NCI-H187 treated with DMSO at 0.1 percent for 48 hours (cell line): ENCODE measurements around the gene TMPRSS13.

ENCODE experiments used
- DNase-seq: peaks from one replicate; lab custom pipeline; 2025; lab: John Stamatoyannopoulos, UW

The TMPRSS13 gene

GRCh38 chr11:117912497-117912896, 16.7 kb downstream of the TMPRSS13 start:
- DNase-seq: no peak

- no peak for DNase-seq
Measured at GRCh38 chr11:117911694-117912093, 17.5 kb downstream of the TMPRSS13 start.

GRCh38 chr11:117910941-117911655, 18.1 kb downstream of the TMPRSS13 start:
- no peak for DNase-seq

- no peak for DNase-seq
Measured at GRCh38 chr11:117910525-117910924, 18.7 kb downstream of the TMPRSS13 start.

GRCh38 chr11:117909611-117910382, 19.4 kb downstream of the TMPRSS13 start:
- no peak for DNase-seq

- no peak for DNase-seq
Measured at GRCh38 chr11:117908959-117909610, 20.1 kb downstream of the TMPRSS13 start.

- DNase-seq: no peak
Measured at GRCh38 chr11:117908109-117908895, 20.9 kb downstream of the TMPRSS13 start.

GRCh38 chr11:117907276-117908108, 21.7 kb downstream of the TMPRSS13 start:
- peak; percentile 56 for DNase-seq

GRCh38 chr11:117906710-117907109, 22.5 kb downstream of the TMPRSS13 start:
- DNase-seq: no peak

- no peak for DNase-seq
Measured at GRCh38 chr11:117906126-117906525, 23.1 kb downstream of the TMPRSS13 start.

GRCh38 chr11:117905524-117905923, 23.7 kb downstream of the TMPRSS13 start:
- DNase-seq: no peak

- no peak for DNase-seq
Measured at GRCh38 chr11:117903505-117904382, 25.5 kb downstream of the TMPRSS13 start.

- no peak for DNase-seq
Measured at GRCh38 chr11:117902001-117902845, 27.0 kb downstream of the TMPRSS13 start.

GRCh38 chr11:117901601-117902000, 27.6 kb downstream of the TMPRSS13 start:
- DNase-seq: no peak

GRCh38 chr11:117900720-117901440, 28.3 kb downstream of the TMPRSS13 start:
- no peak for DNase-seq

- no peak for DNase-seq
Measured at GRCh38 chr11:117900121-117900648, 29.0 kb downstream of the TMPRSS13 start.

GRCh38 chr11:117898059-117898458, 31.1 kb downstream of the TMPRSS13 start:
- no peak for DNase-seq

GRCh38 chr11:117892651-117893050, 36.6 kb downstream of the TMPRSS13 start:
- DNase-seq: no peak
